HG03135 (cell line): ENCODE data around the gene CNNM1.

Experiments
- ATAC-seq: cut with Tn5 transposase; IDR thresholded peaks from one replicate; pipeline ENCODE4 v1.9.1; 2021; ENCODE audit warnings: mild to moderate bottlenecking, moderate library complexity; ENCODE audit not compliant: unreplicated experiment

CNNM1 gene

DNA sequence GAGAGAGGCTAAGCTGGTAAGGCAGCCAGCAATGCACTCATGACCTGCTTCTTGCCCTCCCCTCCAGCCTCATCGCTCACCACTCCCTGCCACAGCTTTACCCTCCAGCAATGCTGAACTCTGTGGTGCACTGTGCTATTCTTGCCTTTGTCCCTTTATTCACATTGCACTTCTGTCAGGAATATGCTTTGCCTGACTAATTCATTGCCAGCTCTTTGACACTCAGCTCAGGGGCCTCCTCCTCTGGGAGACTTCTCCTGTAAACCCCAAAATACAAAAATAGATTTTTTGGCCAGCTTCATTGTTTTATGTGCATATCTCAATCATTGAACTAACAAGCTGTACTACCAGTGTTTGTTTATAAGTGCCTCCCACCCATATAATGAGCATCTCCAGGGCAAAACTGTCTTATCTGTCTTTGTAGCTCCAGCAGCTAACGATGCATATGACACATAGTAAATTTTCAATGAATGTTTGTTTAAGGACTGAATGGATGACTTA lies 8.2 kb downstream of the CNNM1 start:
- no peak for ATAC-seq

DNA sequence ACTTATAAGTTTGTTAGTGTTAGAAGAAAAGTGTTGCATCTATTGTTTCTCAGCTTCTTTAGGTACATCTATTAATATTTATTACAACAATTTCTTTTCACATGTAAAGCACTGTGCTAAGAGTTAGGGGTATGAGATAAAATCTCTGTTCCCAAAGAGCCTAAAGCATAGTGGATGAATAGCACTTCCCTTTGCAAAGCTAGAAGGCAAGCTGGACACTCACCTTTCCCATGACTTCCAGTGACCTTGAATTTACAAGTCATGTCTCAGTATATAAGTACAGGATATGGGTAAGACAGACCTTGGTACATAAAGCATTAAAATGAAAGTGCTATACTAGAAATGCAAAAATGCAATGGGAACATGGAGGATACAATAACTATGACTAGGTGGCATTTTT lies 8.7 kb downstream of the CNNM1 start:
- no peak for ATAC-seq

DNA sequence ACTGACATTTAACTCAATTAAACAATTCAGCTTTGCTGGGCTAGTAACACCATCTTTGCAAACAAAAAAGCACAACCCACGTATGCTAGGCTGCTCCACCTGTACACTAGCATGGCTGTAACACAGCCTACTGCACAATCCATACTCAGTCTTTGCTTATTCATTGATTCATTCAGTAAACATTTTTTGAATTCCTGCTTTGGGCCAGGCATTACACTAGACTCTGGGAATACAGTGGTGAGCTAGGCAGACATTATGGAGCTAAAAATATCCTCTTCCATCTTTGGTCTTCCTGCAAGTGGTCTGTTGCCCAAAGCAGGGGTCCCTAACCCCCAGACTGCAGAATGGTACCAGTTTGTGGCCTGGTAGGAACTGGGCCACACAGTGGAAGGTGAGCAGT lies 9.9 kb downstream of the CNNM1 start:
- ATAC-seq, result no peak

DNA sequence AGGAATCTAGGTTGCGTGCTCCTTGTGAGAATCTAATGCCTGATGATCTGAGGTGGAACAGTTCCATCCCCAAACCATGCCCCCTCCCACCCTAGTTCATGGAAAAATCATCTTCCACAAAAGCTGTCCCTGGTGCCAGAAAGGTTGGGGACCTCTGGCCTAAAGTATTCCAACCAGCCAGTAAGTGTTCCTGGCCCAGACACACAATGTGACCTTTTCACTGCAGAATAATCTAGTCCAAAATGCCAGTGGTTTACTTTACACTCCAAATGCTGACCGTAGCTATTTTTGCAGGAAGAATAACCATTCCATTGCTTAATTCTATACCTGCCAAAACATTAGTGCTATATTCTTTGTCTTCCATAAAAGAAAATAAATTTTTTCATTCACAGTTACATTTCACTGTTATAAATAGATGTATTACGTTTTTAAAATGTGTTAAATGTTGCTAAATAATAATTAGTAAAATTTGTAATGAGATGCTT lies 10.4 kb downstream of the CNNM1 start:
- ATAC-seq, result no peak

- ATAC-seq, result no peak
Measured at GRCh38 chr10:99340650-99341049, 11.5 kb downstream of the CNNM1 start.

- ATAC-seq, result no peak
Measured at GRCh38 chr10:99341248-99341647, 12.1 kb downstream of the CNNM1 start.

GRCh38 chr10:99341860-99342490 lies 12.8 kb downstream of the CNNM1 start:
- ATAC-seq, result peak; percentile 63

- no peak for ATAC-seq
Measured at GRCh38 chr10:99343262-99343661, 14.1 kb downstream of the CNNM1 start.

GRCh38 chr10:99344715-99345114 lies 15.6 kb downstream of the CNNM1 start:
- ATAC-seq, result no peak

DNA sequence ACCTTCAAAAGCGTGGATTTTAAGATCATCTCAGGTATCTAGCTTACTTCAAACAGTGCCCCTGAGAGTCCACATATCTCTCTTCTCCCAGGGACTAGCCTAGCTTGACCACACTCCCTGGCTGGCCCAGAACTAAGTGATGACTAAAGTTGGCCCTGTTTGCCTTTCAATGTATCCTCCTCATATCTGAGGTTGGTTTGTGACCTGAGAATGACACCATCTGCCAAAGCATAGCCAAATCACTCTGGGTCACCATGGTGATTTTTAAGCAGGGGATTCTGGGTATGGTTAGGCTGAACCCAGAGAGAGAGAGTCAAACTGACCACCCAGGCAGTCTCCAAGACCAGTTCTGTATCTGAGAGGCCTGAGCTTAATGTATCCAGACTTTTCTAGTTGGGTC lies 16.2 kb downstream of the CNNM1 start:
- no peak for ATAC-seq

- ATAC-seq, result no peak
Measured at GRCh38 chr10:99346247-99346646, 17.1 kb downstream of the CNNM1 start.

DNA sequence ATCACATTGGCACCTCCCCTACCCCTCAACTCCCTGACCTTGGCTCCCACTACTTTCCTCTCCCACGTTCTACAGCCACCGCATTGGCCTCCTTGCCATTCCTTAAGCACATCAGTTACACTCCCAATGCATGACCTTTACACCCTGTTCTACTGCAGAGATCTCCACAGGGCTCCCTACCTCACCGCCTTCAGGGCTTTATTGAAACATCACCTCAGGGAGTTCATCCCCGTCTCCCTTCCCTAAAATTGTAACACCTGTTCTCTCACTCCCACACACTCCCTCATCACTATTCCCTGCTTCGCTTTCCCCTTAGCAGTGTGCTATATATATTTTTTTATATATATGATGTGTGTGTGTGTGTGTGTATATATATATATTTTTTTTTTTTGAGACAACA lies 18.5 kb downstream of the CNNM1 start:
- no peak for ATAC-seq

DNA sequence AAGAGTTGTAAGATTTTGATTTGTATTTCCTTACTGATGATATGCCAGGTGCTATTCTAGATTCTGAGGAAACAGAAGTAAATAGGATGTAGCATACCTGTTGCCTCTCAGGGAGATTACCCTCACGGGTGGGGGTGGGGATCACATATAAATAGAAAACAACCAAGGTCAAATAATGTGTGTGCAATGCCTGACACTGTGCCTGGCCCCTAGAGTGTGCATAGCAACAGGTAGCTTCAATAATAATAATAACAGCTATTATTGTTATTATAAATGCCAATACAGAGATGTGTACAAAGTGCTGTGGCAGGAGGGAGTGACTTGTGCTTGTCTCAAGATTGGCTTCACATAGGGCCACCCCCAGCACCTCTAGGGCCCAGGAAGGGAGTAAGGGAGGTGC lies 24.0 kb downstream of the CNNM1 start:
- no peak for ATAC-seq

GRCh38 chr10:99357691-99358090 lies 28.5 kb downstream of the CNNM1 start:
- no peak for ATAC-seq

DNA sequence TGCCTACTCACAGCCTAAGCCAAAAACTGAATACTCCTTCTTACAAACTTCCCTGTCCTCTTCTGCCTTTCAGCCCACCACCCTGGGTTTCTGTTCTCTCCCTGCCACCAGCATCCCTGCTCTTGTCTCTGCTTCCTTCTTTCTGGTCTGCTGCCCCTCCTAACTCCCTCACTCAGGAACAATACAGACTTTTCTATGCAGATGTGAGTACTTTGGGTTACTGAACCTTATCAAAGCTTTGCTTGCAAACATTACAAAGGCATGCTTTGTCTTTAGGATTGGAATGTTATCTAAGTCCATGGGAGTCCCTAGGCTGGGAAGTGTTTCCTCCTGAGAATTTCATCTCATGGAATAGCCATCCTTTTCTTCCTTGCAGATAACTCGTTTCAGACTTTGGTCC lies 28.9 kb downstream of the CNNM1 start:
- ATAC-seq, result no peak

GRCh38 chr10:99360934-99361333 lies 31.8 kb downstream of the CNNM1 start:
- ATAC-seq, result no peak

DNA sequence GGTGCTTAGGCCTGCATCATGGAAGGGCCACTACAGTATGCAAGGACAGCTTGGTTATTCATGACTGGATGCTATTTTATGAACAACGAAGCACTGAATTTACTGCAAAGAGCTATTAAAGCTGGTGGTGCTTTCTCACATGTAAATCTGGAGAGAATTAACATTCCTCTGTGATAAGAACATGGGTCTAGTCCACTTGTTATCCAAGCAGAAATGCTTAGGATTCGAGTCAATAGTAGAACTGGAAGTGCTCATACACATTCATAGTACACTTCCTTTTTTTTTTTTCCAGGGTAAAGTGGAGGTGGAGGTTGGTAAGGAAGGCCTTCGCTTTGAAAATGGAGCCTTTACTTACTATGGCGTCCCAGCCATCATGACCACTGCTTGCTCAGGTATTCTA lies 35.0 kb downstream of the CNNM1 start:
- no peak for ATAC-seq

- no peak for ATAC-seq
Measured at GRCh38 chr10:99365311-99365710, 36.2 kb downstream of the CNNM1 start.

GRCh38 chr10:99365736-99366135 lies 36.6 kb downstream of the CNNM1 start:
- no peak for ATAC-seq

GRCh38 chr10:99366666-99367065 lies 37.5 kb downstream of the CNNM1 start:
- no peak for ATAC-seq

GRCh38 chr10:99368646-99369045 lies 39.5 kb downstream of the CNNM1 start:
- no peak for ATAC-seq

- ATAC-seq, result no peak
Measured at GRCh38 chr10:99369126-99369525, 40.0 kb downstream of the CNNM1 start.

GRCh38 chr10:99369551-99369950 lies 40.4 kb downstream of the CNNM1 start:
- ATAC-seq, result no peak
